Smooth muscle cell (in vitro differentiated cells): ENCODE data around the gene PAWR. TPM values are rescaled to one million over a fixed set of nuclear protein-coding genes. Genes with fewer than 3 reads are reported as not detected.

Experiments
- DNase-seq: peaks from one replicate; lab custom pipeline; 2025; ENCODE audit not compliant: unreplicated experiment; lab: John Stamatoyannopoulos, UW
- H2AFZ ChIP-seq: fragments of 200-600 bp; sonication (generic); 2 replicates; pipeline ENCODE4 v1.6.0; 2016; ENCODE audit warnings: antibody characterized with exemption, low read depth, mild to moderate bottlenecking
- H3F3A ChIP-seq: fragments of 200-600 bp; sonication (generic); 2 replicates; pipeline ENCODE4 v1.6.0; 2017; ENCODE audit warnings: antibody characterized with exemption, low read depth
- H3K27ac ChIP-seq: fragments of 200-600 bp; sonication (generic); 2 replicates; pipeline ENCODE4 v1.5.1; 2016; ENCODE audit warnings: low read depth, mild to moderate bottlenecking
- H3K27me3 ChIP-seq: fragments of 200-600 bp; sonication (generic); 2 replicates; pipeline ENCODE4 v1.6.1; 2016; ENCODE audit warnings: low read depth, mild to moderate bottlenecking
- H3K36me3 ChIP-seq: fragments of 200-600 bp; sonication (generic); 2 replicates; pipeline ENCODE4 v1.5.1; 2016; ENCODE audit warnings: low read depth
- H3K4me1 ChIP-seq: fragments of 200-600 bp; sonication (generic); 2 replicates; pipeline ENCODE4 v1.5.1; 2016; ENCODE audit warnings: low read depth
- H3K4me2 ChIP-seq: fragments of 200-600 bp; sonication (generic); 2 replicates; pipeline ENCODE4 v1.6.0; 2016; ENCODE audit warnings: mild to moderate bottlenecking
- H3K4me3 ChIP-seq: fragments of 200-600 bp; sonication (generic); 2 replicates; pipeline ENCODE4 v1.5.1; 2016; ENCODE audit warnings: mild to moderate bottlenecking
- H3K79me2 ChIP-seq: fragments of 200-600 bp; sonication (generic); 2 replicates; pipeline ENCODE4 v1.6.0; 2016; ENCODE audit warnings: low read depth, mild to moderate bottlenecking
- H3K9ac ChIP-seq: fragments of 200-600 bp; sonication (generic); 2 replicates; pipeline ENCODE4 v1.6.0; 2016; ENCODE audit warnings: low read depth
- H3K9me3 ChIP-seq: fragments of 200-600 bp; sonication (generic); replicated peaks from 2 replicates; pipeline ENCODE4 v1.5.1; 2016; ENCODE audit warnings: low read depth
- H4K20me1 ChIP-seq: fragments of 200-600 bp; sonication (generic); 2 replicates; pipeline ENCODE4 v1.6.0; 2016; ENCODE audit warnings: low read depth
- CTCF ChIP-seq: fragments of 200-600 bp; sonication (generic); IDR thresholded peaks from 2 replicates; pipeline ENCODE4 v1.5.1; 2017; ENCODE audit warnings: borderline replicate concordance, mild to moderate bottlenecking, antibody characterized with exemption; ENCODE audit not compliant: insufficient read depth, poor library complexity, severe bottlenecking
- WGBS: methylation state at CpG from one replicate; pipeline ENCODE4 v1.1.7; 2016; ENCODE audit warnings: low lambda C conversion rate; 5-methylcytosine and 5-hydroxymethylcytosine counted together
- polyA plus RNA-seq: library from polyadenylated mRNA; unstranded; fragments of >200 nt; fragmentation: Nextera tagmentation; extraction: Ambion mirVana; gene quantifications from 2 replicates; pipeline ENCODE4 v1.2.1, GENCODE V29; 2016
- total RNA-seq: library from RNA; depleted of rRNA; stranded (reverse); fragments of >200 nt; gene quantifications from 2 replicates; pipeline ENCODE4 v1.2.3, GENCODE V29; 2014

Gene PAWR
- total and polyA plus RNA-seq, 2 experiments from 2014 or later: 33.1 to 45.4 TPM

GRCh38 chr12:79725987-79726386 lies 35.2 kb upstream of the PAWR start:
- H3K4me1 ChIP-seq: no peaks in the 10 kb centered on the region
- H3K9me3 ChIP-seq: no peaks in the 10 kb centered on the region
- 31% methylated on average over 1 of the region's 1 CpG for WGBS
- H3K4me3 ChIP-seq: no peak overlapping the region
- H3K4me2 ChIP-seq: no peak overlapping the region
- H4K20me1 ChIP-seq: no peaks in the 10 kb centered on the region
- no peak overlapping the region for H3K9ac ChIP-seq
- no peak for TF ChIP-seq CTCF
- H3K27me3 ChIP-seq: no peaks in the 10 kb centered on the region
- H3F3A ChIP-seq: no peaks in the 10 kb centered on the region
- no peak overlapping the region for H2AFZ ChIP-seq
- DNase-seq: no peak
- no peaks in the 10 kb centered on the region for H3K79me2 ChIP-seq
- H3K27ac ChIP-seq: peak overlapping the region; percentile 57
- no peaks in the 10 kb centered on the region for H3K36me3 ChIP-seq

DNA sequence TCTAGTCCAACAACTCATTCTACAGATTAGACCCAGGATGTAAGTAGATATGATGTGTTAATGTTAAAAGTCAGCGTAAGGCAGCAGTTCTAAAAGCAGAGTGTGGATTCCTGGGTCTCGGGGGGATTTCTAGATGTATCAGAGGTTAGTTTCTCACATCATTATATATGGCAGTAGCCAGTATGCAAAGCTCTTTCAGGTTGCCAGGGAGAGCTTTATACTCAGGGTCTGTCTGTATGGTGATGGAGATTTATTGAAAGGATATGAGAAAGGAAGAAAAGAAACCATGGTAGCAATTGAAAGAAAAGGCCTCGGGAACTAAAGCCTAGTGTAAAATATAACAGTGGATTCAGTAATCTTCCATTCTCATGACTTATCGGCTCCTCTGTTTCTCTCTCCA lies 26.2 kb upstream of the PAWR start:
- Histone ChIP-seq H3F3A (no peaks in the 10 kb centered on the region), H3K4me3 (no peak overlapping the region), H3K4me1 (no peaks in the 10 kb centered on the region), H3K27me3 (no peaks in the 10 kb centered on the region), H3K79me2 (no peaks in the 10 kb centered on the region), H3K9ac (no peak overlapping the region), H3K36me3 (no peaks in the 10 kb centered on the region), H4K20me1 (no peaks in the 10 kb centered on the region), H3K9me3 (no peaks in the 10 kb centered on the region), H3K4me2 (no peak overlapping the region), H2AFZ (no peak overlapping the region), H3K27ac (no peak overlapping the region)
- TF ChIP-seq CTCF: no peak
- DNase-seq: no peak
- 96% methylated on average over 4 of the region's 4 CpGs for WGBS

- Histone ChIP-seq H4K20me1 (no peaks in the 10 kb centered on the region), H3F3A (no peaks in the 10 kb centered on the region), H3K27ac (no peak overlapping the region), H3K4me1 (no peaks in the 10 kb centered on the region), H3K9me3 (no peaks in the 10 kb centered on the region), H3K9ac (no peak overlapping the region), H3K4me3 (no peak overlapping the region), H3K27me3 (no peaks in the 10 kb centered on the region), H2AFZ (no peak overlapping the region), H3K79me2 (no peaks in the 10 kb centered on the region), H3K4me2 (no peak overlapping the region), H3K36me3 (no peaks in the 10 kb centered on the region)
- no peak for DNase-seq
- TF ChIP-seq CTCF: no peak
- WGBS: 95% methylated on average over 3 of the region's 3 CpGs
Observed at GRCh38 chr12:79715308-79715707, 24.5 kb upstream of the PAWR start.

- H3K9ac ChIP-seq: no peak overlapping the region
- 97% methylated on average over 39 of the region's 50 CpGs for WGBS
Observed at GRCh38 chr12:79710707-79711483, 20.1 kb upstream of the PAWR start.

More at GRCh38 chr12:79710707-79711483, 20.1 kb upstream of the PAWR start:
- H3K4me1 ChIP-seq: no peaks in the 10 kb centered on the region
- no peak overlapping the region for H3K4me3 ChIP-seq
- H3F3A ChIP-seq: no peaks in the 10 kb centered on the region
- no peak overlapping the region for H2AFZ ChIP-seq
- H3K36me3 ChIP-seq: no peaks in the 10 kb centered on the region
- H4K20me1 ChIP-seq: no peaks in the 10 kb centered on the region
- H3K27ac ChIP-seq: no peak overlapping the region
- DNase-seq: no peak
- H3K4me2 ChIP-seq: no peak overlapping the region
- H3K27me3 ChIP-seq: no peaks in the 10 kb centered on the region
- no peak for TF ChIP-seq CTCF
- no peaks in the 10 kb centered on the region for H3K9me3 ChIP-seq
- H3K79me2 ChIP-seq: no peaks in the 10 kb centered on the region
